Uterus (tissue), 4 donors: ENCODE measurements around the gene PIK3R2. TPM values are rescaled to one million over a fixed set of nuclear protein-coding genes. Genes with fewer than 3 reads are reported as not detected.

Experiments
- DNase-seq, 2 donors: peaks; one replicate each; pipeline ENCODE4 v3.0.0-alpha.2; 2019 to 2020
- H3K27ac ChIP-seq, 2 donors: fragments of 200-600 bp; sonication (generic); 1 replicate in 1 of 2; 2 replicates in 1 of 2; pipeline ENCODE4 v1.5.1; 2016 to 2018
- H3K27me3 ChIP-seq, 2 donors: fragments of 200-600 bp; sonication (generic); one replicate each; pipeline ENCODE4 v1.5.1; 2018 to 2019; ENCODE audit warnings: control low read depth in 1 of 2
- H3K36me3 ChIP-seq, 2 donors: fragments of 200-600 bp; sonication (generic); one replicate each; pipeline ENCODE4 v1.5.1; 2019; ENCODE audit warnings: control low read depth in 1 of 2
- H3K4me1 ChIP-seq, 2 donors: fragments of 200-600 bp; sonication (generic); one replicate each; pipeline ENCODE4 v1.5.1; 2018 to 2019; ENCODE audit warnings: control low read depth in 1 of 2
- H3K4me3 ChIP-seq, 2 donors: fragments of 200-600 bp; sonication (generic); 1 replicate in 1 of 2; 2 replicates in 1 of 2; pipeline ENCODE4 v1.5.1; 2018 to 2019; ENCODE audit warnings: mild to moderate bottlenecking in 1 of 2
- H3K9me3 ChIP-seq, 2 donors: fragments of 200-600 bp; sonication (generic); one replicate each; pipeline ENCODE4 v1.5.1; 2019; ENCODE audit warnings: control low read depth in 1 of 2
- POLR2A ChIP-seq, 2 donors: fragments of 450-650 bp; IDR thresholded peaks; one replicate each; pipeline ENCODE4 v1.6.1; 2016; ENCODE audit warnings: antibody characterized with exemption in 2 of 2, mild to moderate bottlenecking in 1 of 2, moderate library complexity in 1 of 2
- intact Hi-C: fragments of 100-400 bp; cut with DNase I; formaldehyde crosslinking; loops from one replicate; pipeline ENCODE4 v1.15.1; 2023; ENCODE audit warnings: low total_unique reads
- total RNA-seq, 4 donors: library from RNA; depleted of rRNA in 3 of 4; stranded (reverse); fragments of >200 nt in 3 of 4; gene quantifications; one replicate each; pipeline versions ENCODE4 v1.1.0 to v1.2.4, GENCODE V29; 2014 to 2023
- TF ChIP-seq, protein P1 (sequence below), 4 experiments: fragments of 200-600 bp in 2 of 4; fragments of 450-650 bp in 2 of 4; sonication (generic) in 2 of 4; IDR thresholded peaks; one replicate each; pipeline ENCODE4 v1.5.1; 2016 to 2019; ENCODE audit warnings: antibody characterized with exemption in 4 of 4, mild to moderate bottlenecking in 2 of 4, moderate library complexity in 1 of 4
- donor health status: DM: yes; HTN: yes; CAD: no.

PIK3R2 gene
- total RNA-seq, 4 donors from 2014 or later, result 17.2 to 39.4 (median 29.7) TPM

GRCh38 chr19:18152442-18152816 is 534 bp upstream of the PIK3R2 start:
- H3K27ac ChIP-seq, result peak overlapping the region; percentile 87 to 95
- intact Hi-C loops, result loop anchor here (5.0 kb wide), 1 partner anchor 70 kb away; no protein-coding TSS in a partner anchor
- peak; percentile 98 for DNase-seq
- H3K36me3 ChIP-seq, result no peaks in the 10 kb centered on the region
- TF ChIP-seq, protein P1, sequence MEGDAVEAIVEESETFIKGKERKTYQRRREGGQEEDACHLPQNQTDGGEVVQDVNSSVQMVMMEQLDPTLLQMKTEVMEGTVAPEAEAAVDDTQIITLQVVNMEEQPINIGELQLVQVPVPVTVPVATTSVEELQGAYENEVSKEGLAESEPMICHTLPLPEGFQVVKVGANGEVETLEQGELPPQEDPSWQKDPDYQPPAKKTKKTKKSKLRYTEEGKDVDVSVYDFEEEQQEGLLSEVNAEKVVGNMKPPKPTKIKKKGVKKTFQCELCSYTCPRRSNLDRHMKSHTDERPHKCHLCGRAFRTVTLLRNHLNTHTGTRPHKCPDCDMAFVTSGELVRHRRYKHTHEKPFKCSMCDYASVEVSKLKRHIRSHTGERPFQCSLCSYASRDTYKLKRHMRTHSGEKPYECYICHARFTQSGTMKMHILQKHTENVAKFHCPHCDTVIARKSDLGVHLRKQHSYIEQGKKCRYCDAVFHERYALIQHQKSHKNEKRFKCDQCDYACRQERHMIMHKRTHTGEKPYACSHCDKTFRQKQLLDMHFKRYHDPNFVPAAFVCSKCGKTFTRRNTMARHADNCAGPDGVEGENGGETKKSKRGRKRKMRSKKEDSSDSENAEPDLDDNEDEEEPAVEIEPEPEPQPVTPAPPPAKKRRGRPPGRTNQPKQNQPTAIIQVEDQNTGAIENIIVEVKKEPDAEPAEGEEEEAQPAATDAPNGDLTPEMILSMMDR (IDR thresholded peaks at IDR 0.05), result peak; percentile 49 to 74 (median 61)
- no peak for TF ChIP-seq POLR2A (IDR thresholded peaks at IDR 0.05)
- H3K4me3 ChIP-seq, result peak overlapping the region; percentile 64 to 97
- no peaks in the 10 kb centered on the region for H3K27me3 ChIP-seq
- H3K4me1 ChIP-seq, result peaks cover 7 to 24% of the 10 kb centered on the region in 2 donors
- H3K9me3 ChIP-seq, result no peaks in the 10 kb centered on the region

DNA sequence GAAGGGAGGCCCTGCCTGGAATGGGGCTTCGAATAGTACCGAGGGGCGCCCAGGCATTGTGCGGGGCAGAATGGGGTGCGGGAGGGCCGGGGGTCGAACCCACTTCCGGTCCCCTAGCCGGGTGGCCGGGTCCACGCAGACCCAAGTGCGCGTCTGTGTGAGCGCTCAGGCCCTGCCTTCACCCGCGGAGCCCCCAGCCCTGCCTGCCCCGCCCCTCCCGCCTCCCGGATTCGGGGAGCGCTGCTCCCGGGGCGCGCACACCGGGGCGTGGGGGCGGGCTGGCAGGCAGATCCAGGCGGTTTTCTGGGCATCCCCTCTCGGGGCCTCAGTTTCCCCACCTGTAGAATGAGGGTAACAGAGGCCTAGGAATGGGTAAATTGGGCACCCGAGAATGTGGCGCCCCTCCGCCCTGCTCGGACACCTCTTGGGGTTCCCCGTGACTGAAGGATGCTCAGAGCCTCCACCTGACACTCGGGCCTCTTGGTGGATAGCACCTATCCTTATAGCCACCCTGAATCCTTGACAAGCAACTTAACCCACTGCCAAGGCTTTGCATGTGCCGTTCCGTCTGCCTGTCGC is 682 bp downstream of the PIK3R2 start:
- Histone ChIP-seq H3K4me1 (peaks cover 7 to 25% of the 10 kb centered on the region in 2 donors), H3K4me3 (peak overlapping the region; percentile 64 to 97), H3K9me3 (no peaks in the 10 kb centered on the region), H3K27ac (peak overlapping the region; percentile 87 to 95), H3K27me3 (no peaks in the 10 kb centered on the region), H3K36me3 (no peaks in the 10 kb centered on the region)
- no peak for DNase-seq
- no peak for TF ChIP-seq POLR2A (IDR thresholded peaks at IDR 0.05)
- TF ChIP-seq, protein P1 (IDR thresholded peaks at IDR 0.05), result no peak
- intact Hi-C loops, result loop anchor here (5.0 kb wide), 1 partner anchor 69 kb away; no protein-coding TSS in a partner anchor

DNA sequence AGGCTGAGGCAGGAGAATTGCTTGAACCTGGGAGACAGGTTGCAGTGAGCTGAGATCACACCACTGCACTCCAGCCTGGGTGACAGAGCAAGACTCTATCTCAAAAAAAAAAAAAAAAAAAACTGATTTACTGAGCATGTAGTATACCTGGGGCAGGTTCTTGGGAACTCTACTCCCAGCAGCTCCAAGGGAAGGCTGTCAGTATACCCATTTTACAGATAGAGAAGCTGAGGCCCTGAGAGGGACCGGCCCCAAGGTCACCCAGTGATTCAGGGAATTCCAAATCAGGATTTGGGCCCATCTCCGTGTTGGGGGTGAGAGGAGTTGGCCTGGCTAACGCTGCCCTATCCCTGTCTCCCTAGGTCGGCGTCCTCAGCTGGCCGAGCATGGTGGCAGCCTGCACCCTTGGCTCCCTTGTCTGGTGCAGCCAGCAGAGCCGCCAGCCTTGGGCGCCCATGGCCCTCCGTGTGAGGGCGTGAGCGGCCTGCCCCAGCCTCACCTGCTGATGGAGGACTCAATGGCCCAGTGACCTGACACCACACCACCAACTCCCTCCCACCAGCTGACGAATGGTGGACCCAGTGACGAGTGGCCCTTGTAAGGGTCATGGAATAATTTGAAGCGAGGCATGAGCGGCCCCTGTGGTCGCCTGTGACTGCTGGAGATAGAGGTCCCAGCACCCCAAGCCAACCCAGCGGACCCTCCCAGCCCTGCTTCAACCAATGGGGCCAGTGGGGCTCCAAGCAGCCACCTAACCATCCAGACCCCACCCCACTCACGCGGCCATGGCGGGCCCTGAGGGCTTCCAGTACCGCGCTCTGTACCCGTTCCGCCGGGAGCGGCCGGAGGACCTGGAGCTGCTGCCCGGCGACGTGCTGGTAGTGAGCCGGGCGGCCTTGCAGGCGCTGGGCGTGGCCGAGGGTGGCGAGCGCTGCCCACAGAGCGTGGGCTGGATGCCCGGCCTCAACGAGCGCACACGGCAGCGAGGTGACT is 2.4 kb downstream of the PIK3R2 start:
- Histone ChIP-seq H3K27me3 (no peaks in the 10 kb centered on the region), H3K36me3 (no peaks in the 10 kb centered on the region), H3K9me3 (no peaks in the 10 kb centered on the region), H3K27ac (peak overlapping the region in 1 of 2 donors; percentile 72), H3K4me3 (no peak overlapping the region), H3K4me1 (peaks cover 7 to 25% of the 10 kb centered on the region in 2 donors)
- TF ChIP-seq, protein P1 (IDR thresholded peaks at IDR 0.05), result no peak
- no peak for DNase-seq
- intact Hi-C loops, result no loop called here

GRCh38 chr19:18156268-18156667 is 3.3 kb downstream of the PIK3R2 start:
- intact Hi-C loops, result no loop called here
- no peak overlapping the region for H3K4me3 ChIP-seq

More at GRCh38 chr19:18156268-18156667, 3.3 kb downstream of the PIK3R2 start:
- Histone ChIP-seq H3K4me1 (peaks cover 7 to 31% of the 10 kb centered on the region in 2 donors), H3K27ac (peak overlapping the region; percentile 72 to 74), H3K36me3 (no peaks in the 10 kb centered on the region), H3K27me3 (no peaks in the 10 kb centered on the region), H3K9me3 (no peaks in the 10 kb centered on the region)
- DNase-seq, result no peak
- no peak for TF ChIP-seq POLR2A (IDR thresholded peaks at IDR 0.05)
- TF ChIP-seq, protein P1 (IDR thresholded peaks at IDR 0.05), result no peak
